Left lung (tissue), 10 donors: ENCODE data around the gene AFF2. TPM values are rescaled to one million over a fixed set of nuclear protein-coding genes. Genes with fewer than 3 reads are reported as not detected.

Source experiments
- ATAC-seq: fragments of 200-7000 bp; cut with Tn5 transposase; one replicate; pipeline ENCODE4 v1.9.1; 2020; ENCODE audit warnings: moderate library complexity
- DNase-seq, 4 donors: peaks; one replicate each; pipeline ENCODE4 v3.0.0-alpha.2; 2013 to 2020
- H3K27ac ChIP-seq, 2 donors: fragments of 200-600 bp; sonication (generic) in 1 of 2; one replicate each; pipeline versions ENCODE4 v1.5.0 to v1.8.0; 2020 to 2021
- H3K27me3 ChIP-seq, 2 donors: fragments of 200-600 bp; sonication (generic) in 1 of 2; one replicate each; pipeline versions ENCODE4 v1.5.0 to v1.8.0; 2020 to 2021
- H3K36me3 ChIP-seq, 2 donors: fragments of 200-600 bp; sonication (generic) in 1 of 2; one replicate each; pipeline versions ENCODE4 v1.5.0 to v1.8.0; 2020 to 2021
- H3K4me1 ChIP-seq, 2 donors: fragments of 200-600 bp; one replicate each; pipeline ENCODE4 v1.8.0; 2021
- H3K4me3 ChIP-seq, 2 donors: fragments of 200-600 bp; sonication (generic) in 1 of 2; one replicate each; pipeline versions ENCODE4 v1.5.0 to v1.8.0; 2020 to 2021; ENCODE audit warnings: mild to moderate bottlenecking in 1 of 2
- H3K9me3 ChIP-seq, 2 donors: fragments of 200-600 bp; sonication (generic) in 1 of 2; one replicate each; pipeline versions ENCODE4 v1.5.0 to v1.8.0; 2020 to 2021
- intact Hi-C, 2 donors: fragments of 100-400 bp; cut with DNase I; formaldehyde crosslinking; loops; one replicate each; pipeline versions ENCODE4 v1.11.2 to v1.14.2; 2022
- polyA plus RNA-seq, 6 donors: library from polyadenylated mRNA; unstranded; fragments of 120-200 nt; gene quantifications; one replicate each; pipeline ENCODE4 v1.2.1, GENCODE V29; 2013; ENCODE audit not compliant: insufficient read length in 6 of 6
- total RNA-seq, 2 donors: library from RNA; stranded (reverse); fragmentation: NEBNext Ultra II Directional; extraction: Animal tissue kit (Norgen Biotek cat#: 25700); gene quantifications; one replicate each; pipeline ENCODE4 v1.2.1, GENCODE V29; 2021
- TF ChIP-seq, protein P1 (sequence below), 2 donors: fragments of 200-600 bp; sonication (generic) in 1 of 2; IDR thresholded peaks; one replicate each; pipeline versions ENCODE4 v1.5.0 to v1.8.0; 2021; ENCODE audit warnings: antibody characterized with exemption in 2 of 2
- donor health status: DM: no; HTN: yes; CAD: no.
- donor health status: DM: no; HTN: no; CAD: no.

AFF2 gene
- total and polyA plus RNA-seq, 8 donors, result 4.8 to 10.2 (median 5.7) TPM

DNA sequence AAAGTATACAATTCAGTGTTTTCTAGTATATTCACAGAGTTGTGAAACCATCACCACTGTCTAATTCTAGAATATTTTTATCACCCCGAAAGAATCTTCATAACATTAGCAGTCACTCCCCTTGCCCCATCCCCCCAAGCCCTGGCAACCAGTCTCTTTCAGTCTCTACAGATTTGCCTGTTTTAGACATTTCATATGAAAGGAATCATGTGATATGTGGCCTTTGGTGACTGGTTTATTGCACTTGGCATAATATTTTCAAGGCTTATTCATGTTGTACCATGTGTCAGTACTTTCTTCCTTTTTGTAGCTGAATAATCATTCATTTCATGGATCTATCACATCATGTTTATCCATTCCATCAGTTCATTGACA lies 371.7 kb downstream of the AFF2 start:
- no peaks in the 10 kb centered on the region for H3K4me1 ChIP-seq
- TF ChIP-seq, protein P1, sequence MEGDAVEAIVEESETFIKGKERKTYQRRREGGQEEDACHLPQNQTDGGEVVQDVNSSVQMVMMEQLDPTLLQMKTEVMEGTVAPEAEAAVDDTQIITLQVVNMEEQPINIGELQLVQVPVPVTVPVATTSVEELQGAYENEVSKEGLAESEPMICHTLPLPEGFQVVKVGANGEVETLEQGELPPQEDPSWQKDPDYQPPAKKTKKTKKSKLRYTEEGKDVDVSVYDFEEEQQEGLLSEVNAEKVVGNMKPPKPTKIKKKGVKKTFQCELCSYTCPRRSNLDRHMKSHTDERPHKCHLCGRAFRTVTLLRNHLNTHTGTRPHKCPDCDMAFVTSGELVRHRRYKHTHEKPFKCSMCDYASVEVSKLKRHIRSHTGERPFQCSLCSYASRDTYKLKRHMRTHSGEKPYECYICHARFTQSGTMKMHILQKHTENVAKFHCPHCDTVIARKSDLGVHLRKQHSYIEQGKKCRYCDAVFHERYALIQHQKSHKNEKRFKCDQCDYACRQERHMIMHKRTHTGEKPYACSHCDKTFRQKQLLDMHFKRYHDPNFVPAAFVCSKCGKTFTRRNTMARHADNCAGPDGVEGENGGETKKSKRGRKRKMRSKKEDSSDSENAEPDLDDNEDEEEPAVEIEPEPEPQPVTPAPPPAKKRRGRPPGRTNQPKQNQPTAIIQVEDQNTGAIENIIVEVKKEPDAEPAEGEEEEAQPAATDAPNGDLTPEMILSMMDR (IDR thresholded peaks at IDR 0.05), result no peak
- ATAC-seq, result no peak
- H3K27ac ChIP-seq, result no peak overlapping the region
- DNase-seq, result no peak
- intact Hi-C loops, result no loop called here
- no peaks in the 10 kb centered on the region for H3K36me3 ChIP-seq
- no peak overlapping the region for H3K4me3 ChIP-seq
- H3K27me3 ChIP-seq, result no peaks in the 10 kb centered on the region
- no peaks in the 10 kb centered on the region for H3K9me3 ChIP-seq

DNA sequence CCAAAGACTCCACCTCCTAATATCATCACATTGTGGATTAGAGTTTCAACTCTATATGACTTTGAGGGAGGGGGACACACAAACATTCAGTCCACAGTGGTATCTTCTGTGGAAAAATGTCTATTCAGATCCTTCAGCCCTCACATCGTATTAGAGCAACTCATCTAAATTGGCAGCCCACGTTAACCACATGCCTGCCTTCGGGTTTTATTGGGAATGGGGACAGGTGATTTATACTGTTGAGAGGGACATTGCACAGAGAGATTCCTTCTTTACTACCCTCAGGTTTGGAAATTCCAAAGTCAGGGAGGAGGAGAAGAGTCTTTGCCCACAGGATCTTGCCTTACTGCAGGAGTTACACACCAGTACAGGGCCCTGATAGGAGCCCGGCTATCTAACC lies 372.5 kb downstream of the AFF2 start:
- TF ChIP-seq, protein P1 (IDR thresholded peaks at IDR 0.05), result no peak
- H3K36me3 ChIP-seq, result no peaks in the 10 kb centered on the region
- no peak for DNase-seq
- H3K27ac ChIP-seq, result no peak overlapping the region
- no peaks in the 10 kb centered on the region for H3K4me1 ChIP-seq
- no peak overlapping the region for H3K4me3 ChIP-seq
- no peak for ATAC-seq
- H3K9me3 ChIP-seq, result no peaks in the 10 kb centered on the region
- intact Hi-C loops, result no loop called here
- no peaks in the 10 kb centered on the region for H3K27me3 ChIP-seq

DNA sequence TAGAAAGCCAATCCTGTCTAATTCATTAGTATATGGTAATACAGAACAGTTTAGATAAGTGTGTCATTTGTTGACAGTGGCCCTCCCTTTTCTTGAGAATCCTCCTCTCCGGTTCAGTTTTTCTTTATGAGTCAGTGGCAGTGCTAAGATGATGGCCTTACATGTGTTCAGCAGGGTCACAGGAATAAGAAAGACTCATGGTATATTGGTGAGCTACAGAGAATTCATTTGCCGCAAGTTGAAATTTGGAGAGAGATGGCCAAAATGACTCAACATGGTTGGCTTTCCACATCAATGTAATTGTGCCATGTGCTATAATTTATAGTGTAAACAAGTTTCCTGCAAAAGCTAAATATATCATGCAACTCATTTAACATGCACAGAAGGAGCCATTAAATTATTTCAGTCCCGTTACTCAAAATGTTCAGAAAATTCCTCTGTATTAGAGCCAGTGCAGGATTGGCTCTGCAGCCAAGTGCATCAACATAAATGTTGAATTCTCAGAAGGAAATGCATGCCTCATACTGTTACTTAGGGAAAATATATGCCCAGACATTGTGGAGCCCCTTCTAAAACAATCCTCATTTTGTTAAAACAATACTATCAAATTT lies 374.3 kb downstream of the AFF2 start:
- no peak overlapping the region for H3K27ac ChIP-seq
- TF ChIP-seq, protein P1 (IDR thresholded peaks at IDR 0.05), result no peak
- no peaks in the 10 kb centered on the region for H3K9me3 ChIP-seq
- DNase-seq, result no peak
- no peaks in the 10 kb centered on the region for H3K27me3 ChIP-seq
- ATAC-seq, result no peak
- intact Hi-C loops, result no loop called here
- H3K36me3 ChIP-seq, result no peaks in the 10 kb centered on the region
- no peak overlapping the region for H3K4me3 ChIP-seq
- H3K4me1 ChIP-seq, result no peaks in the 10 kb centered on the region

DNA sequence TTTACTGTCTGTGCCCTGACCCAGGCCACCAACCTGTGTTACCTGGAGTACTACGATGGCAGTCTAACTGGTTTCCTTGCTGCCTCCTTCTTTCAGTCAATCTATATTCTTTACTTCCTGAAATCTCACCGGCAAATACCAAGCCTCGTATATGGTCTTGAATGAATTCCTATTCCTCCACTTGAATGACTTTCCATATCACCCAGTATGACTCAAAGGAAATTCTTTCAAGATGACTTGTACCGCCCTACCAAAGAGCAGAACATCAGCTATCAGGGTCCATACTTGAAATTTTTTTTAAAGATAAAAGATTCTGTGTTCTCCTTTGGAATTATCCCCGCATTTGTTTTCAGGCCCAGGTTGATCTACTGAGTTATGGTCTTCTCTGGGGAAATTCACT lies 378.0 kb downstream of the AFF2 start:
- no peaks in the 10 kb centered on the region for H3K27me3 ChIP-seq
- H3K4me3 ChIP-seq, result no peak overlapping the region
- H3K4me1 ChIP-seq, result no peaks in the 10 kb centered on the region
- H3K9me3 ChIP-seq, result no peaks in the 10 kb centered on the region
- ATAC-seq, result no peak
- intact Hi-C loops, result no loop called here
- H3K27ac ChIP-seq, result no peak overlapping the region
- TF ChIP-seq, protein P1 (IDR thresholded peaks at IDR 0.05), result no peak
- no peak for DNase-seq
- H3K36me3 ChIP-seq, result no peaks in the 10 kb centered on the region

DNA sequence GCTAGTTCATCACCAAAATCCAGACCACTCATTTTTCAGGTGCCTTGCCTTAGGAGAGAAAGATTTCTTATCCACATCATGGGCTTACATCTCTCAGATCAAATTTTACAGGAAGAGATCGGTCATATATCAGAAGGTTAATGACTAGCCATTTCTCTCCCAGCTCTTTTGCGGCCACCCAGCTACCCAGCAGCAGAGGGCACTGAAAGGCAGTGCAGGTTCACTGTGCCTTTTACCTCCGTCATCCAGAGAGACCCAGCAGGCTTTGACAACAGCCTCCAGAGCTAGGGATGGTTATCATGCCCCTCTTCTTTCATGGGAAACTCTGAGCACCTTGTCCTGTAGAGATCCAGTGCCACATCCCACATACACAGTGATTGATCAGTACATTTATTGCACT lies 384.8 kb downstream of the AFF2 start:
- TF ChIP-seq, protein P1 (IDR thresholded peaks at IDR 0.05), result no peak
- H3K27ac ChIP-seq, result no peak overlapping the region
- no peaks in the 10 kb centered on the region for H3K9me3 ChIP-seq
- DNase-seq (no peak), ATAC-seq (no peak)
- no peaks in the 10 kb centered on the region for H3K4me1 ChIP-seq
- H3K36me3 ChIP-seq, result no peaks in the 10 kb centered on the region
- H3K4me3 ChIP-seq, result no peak overlapping the region
- intact Hi-C loops, result no loop called here
- H3K27me3 ChIP-seq, result no peaks in the 10 kb centered on the region
